Chondrocyte (in vitro differentiated cells): ENCODE results near the gene SPEM1. TPM values are rescaled to one million over a fixed set of nuclear protein-coding genes. Genes with fewer than 3 reads are reported as not detected.

Experiments used
- DNase-seq: peaks from one replicate; pipeline ENCODE4 v3.0.0; 2021; ENCODE audit warnings: mixed read lengths, low spot score
- H3K27ac Mint-ChIP-seq: one replicate; pipeline ENCODE4 v1.8.0; 2021; ENCODE audit warnings: mild to moderate bottlenecking, moderate library complexity, mixed read lengths; ENCODE audit not compliant: unreplicated experiment
- H3K27me3 Mint-ChIP-seq: 2 replicates; pipeline ENCODE4 v1.8.0; 2021; ENCODE audit warnings: low read depth, mixed read lengths
- H3K36me3 Mint-ChIP-seq: 2 replicates; pipeline ENCODE4 v1.8.0; 2021; ENCODE audit warnings: low read depth, mixed read lengths
- H3K4me1 Mint-ChIP-seq: 2 replicates; pipeline ENCODE4 v1.8.0; 2021; ENCODE audit warnings: low read depth, mild to moderate bottlenecking, mixed read lengths
- H3K4me3 Mint-ChIP-seq: one replicate; pipeline ENCODE4 v1.8.0; 2021; ENCODE audit warnings: mild to moderate bottlenecking, moderate library complexity, mixed read lengths; ENCODE audit not compliant: unreplicated experiment
- H3K9me3 Mint-ChIP-seq: 2 replicates; pipeline ENCODE4 v1.8.0; 2021; ENCODE audit warnings: low read depth, mixed read lengths
- total RNA-seq: library from RNA; stranded (reverse); gene quantifications from 3 replicates; pipeline ENCODE4 v1.2.1, GENCODE V29; 2021
- TF ChIP-seq, protein P1 (sequence below): fragments of 200-600 bp; sonication (generic); IDR thresholded peaks from 2 replicates; pipeline ENCODE4 v1.5.0; 2021; ENCODE audit warnings: antibody characterized with exemption, mild to moderate bottlenecking, moderate library complexity

The SPEM1 gene
- total RNA-seq, 1 donor from 2014 or later = not detected

DNA sequence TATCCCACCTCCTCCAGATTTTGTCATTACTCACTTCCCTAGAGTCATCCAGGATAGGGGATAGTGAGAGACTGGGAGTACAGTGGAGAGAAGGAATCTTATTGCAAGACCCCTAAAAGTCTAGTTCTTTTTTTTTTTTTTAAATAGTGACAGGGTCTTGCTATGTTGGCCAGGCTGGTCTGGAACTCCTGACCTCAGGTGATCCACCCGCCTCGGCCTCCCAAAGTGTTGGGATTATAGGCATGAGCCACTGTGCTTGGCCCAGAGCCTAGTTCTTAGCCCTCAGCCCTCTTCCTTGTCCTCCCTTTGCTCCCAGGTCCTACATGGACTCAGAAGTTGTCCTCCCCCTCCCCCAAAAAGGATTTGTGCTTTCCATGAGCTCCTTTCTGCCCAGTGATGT lies 22.0 kb downstream of the SPEM1 start:
- TF ChIP-seq, protein P1, sequence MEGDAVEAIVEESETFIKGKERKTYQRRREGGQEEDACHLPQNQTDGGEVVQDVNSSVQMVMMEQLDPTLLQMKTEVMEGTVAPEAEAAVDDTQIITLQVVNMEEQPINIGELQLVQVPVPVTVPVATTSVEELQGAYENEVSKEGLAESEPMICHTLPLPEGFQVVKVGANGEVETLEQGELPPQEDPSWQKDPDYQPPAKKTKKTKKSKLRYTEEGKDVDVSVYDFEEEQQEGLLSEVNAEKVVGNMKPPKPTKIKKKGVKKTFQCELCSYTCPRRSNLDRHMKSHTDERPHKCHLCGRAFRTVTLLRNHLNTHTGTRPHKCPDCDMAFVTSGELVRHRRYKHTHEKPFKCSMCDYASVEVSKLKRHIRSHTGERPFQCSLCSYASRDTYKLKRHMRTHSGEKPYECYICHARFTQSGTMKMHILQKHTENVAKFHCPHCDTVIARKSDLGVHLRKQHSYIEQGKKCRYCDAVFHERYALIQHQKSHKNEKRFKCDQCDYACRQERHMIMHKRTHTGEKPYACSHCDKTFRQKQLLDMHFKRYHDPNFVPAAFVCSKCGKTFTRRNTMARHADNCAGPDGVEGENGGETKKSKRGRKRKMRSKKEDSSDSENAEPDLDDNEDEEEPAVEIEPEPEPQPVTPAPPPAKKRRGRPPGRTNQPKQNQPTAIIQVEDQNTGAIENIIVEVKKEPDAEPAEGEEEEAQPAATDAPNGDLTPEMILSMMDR = no peak

DNA sequence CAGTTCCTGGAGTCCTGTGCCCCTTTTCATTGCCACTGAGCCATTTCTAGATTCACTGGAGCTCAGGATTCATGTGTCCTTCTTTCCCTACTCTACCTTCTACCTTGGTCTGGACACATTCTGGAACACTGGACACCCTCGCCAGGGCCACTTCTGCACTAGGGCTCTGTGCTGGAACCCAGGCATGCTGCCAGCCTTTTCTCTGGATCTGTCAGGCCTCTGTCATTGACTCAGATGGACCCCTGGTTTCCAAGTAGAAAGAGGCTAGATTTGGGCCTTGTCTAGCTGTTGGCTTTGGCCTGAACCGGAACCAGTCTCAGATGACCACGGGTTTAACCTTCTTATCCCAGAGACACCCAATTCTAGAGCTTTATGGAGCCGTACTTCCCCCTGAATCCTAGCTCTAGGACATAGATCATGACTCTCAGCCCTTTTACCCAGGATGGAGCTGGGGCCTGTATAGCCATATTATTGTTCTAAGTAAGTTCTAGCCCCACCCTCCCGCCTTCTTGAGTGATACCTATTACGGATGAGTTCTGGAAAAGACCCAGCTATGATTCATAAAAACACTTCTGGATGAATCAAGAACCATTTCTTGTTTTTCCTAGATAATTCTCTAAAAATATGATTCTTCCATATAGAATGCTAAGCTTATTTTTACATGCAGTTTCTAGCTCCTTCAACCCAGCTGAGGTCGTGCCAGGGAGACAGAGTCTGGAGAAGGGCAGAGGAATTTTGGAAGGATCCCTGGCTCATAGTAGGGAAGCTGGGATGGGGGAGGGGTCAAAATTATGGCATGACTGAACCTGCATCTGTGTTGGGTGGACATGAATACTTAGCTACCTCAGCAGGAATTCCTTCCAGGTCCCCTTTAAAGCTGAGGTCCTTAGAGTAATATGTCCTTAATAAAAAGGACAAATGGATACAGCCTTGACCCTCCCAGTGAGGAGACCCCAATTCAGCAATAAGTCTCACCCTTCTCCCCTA lies 23.7 kb downstream of the SPEM1 start:
- H3K9me3 Mint-ChIP-seq = no peaks in the 10 kb centered on the region
- peaks cover 2% of the 10 kb centered on the region for H3K36me3 Mint-ChIP-seq
- TF ChIP-seq, protein P1 = no peak
- H3K4me1 Mint-ChIP-seq = peaks cover 48% of the 10 kb centered on the region
- peak overlapping the region; percentile 59 for H3K27ac Mint-ChIP-seq
- peaks cover 9% of the 10 kb centered on the region for H3K27me3 Mint-ChIP-seq
- H3K4me3 Mint-ChIP-seq = no peak overlapping the region
- no peak for DNase-seq

More for the DNA sequence above, 22.0 kb downstream of the SPEM1 start:
- H3K36me3 Mint-ChIP-seq = no peaks in the 10 kb centered on the region
- no peak overlapping the region for H3K4me3 Mint-ChIP-seq
- peaks cover 61% of the 10 kb centered on the region for H3K4me1 Mint-ChIP-seq
- peaks cover 3% of the 10 kb centered on the region for H3K27me3 Mint-ChIP-seq
- DNase-seq = no peak
- no peak overlapping the region for H3K27ac Mint-ChIP-seq
- H3K9me3 Mint-ChIP-seq = no peaks in the 10 kb centered on the region

DNA sequence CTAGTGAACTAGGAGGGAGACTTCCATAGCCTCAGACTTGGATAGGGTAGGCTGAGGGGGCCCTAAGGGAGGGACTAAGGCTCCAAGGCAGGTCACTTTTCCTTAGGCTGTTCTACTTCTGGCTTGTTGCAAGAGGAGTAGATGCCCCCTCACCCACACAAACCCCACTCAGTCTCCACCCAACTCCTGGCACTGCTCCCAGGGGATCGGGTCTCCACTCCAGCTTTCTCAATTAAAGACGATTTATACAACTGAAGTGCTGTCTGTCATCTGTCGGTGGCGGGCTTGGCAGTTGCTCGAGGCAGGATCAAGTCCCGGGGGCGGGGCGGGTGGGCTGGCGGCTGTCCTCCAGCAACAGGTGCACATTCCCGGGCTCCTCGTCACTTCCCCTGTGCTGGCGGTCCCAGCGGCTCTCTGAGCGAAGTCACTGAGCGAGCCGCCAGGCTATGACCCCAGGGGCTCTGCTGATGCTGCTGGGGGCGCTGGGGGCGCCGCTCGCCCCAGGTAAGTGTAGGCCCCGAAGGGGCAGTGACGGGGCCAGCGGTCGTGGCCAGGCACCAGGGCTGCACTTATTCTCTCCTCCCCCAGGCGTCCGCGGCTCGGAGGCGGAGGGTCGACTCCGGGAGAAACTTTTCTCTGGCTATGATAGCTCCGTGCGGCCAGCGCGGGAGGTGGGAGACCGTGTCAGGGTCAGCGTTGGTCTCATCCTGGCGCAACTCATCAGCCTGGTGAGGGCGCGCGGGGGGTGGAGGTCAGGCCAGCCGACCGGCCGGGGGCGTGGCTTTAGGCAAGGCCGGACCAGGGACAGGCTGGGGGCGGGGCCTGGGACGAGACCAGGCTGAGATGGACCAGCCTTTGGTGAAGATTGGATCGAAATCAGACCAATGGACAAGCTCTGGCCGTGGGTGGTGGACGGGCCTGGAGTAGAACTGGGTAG lies 24.8 kb downstream of the SPEM1 start, which contains the start of gene CHRNB1:
CHRNB1 (plus strand) TSS at position 380 of the 937 bp plus-strand sequence; CDS start at position 447, 67 bp downstream.
- Mint-ChIP-seq H3K27ac (peak within 1 kb of the TSS; percentile 59), H3K36me3 (peaks cover 3% of the 10 kb centered on the region), H3K27me3 (peaks cover 10% of the 10 kb centered on the region), H3K4me3 (peak within 1 kb of the TSS; percentile 69), H3K9me3 (no peaks in the 10 kb centered on the region), H3K4me1 (peaks cover 40% of the 10 kb centered on the region)
- TF ChIP-seq, protein P1 = peak; percentile 20
- no peak for DNase-seq

DNA sequence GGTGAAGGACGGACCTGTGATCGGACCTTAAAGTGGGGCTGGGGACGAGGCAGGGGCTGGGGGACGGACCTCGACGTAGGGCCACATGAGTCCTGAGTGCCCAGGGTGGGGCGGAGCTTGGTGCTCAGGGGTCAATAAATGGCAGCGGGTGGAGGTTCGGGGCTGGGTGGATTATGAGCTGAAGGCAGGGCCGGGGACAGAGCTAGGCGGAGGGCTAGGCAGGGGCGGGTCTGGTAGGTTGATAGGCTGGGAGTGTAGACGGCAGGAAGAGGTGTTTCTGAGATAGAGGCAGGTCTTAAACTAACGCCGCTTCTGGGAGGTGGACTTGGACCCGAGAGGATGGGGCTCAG lies 25.5 kb downstream of the SPEM1 start:
- peak overlapping the region; percentile 69 for H3K4me3 Mint-ChIP-seq
- DNase-seq = no peak
- H3K27me3 Mint-ChIP-seq = peaks cover 10% of the 10 kb centered on the region
- TF ChIP-seq, protein P1 = no peak
- peaks cover 3% of the 10 kb centered on the region for H3K36me3 Mint-ChIP-seq
- H3K9me3 Mint-ChIP-seq = no peaks in the 10 kb centered on the region
- H3K27ac Mint-ChIP-seq = no peak overlapping the region
- peaks cover 36% of the 10 kb centered on the region for H3K4me1 Mint-ChIP-seq

DNA sequence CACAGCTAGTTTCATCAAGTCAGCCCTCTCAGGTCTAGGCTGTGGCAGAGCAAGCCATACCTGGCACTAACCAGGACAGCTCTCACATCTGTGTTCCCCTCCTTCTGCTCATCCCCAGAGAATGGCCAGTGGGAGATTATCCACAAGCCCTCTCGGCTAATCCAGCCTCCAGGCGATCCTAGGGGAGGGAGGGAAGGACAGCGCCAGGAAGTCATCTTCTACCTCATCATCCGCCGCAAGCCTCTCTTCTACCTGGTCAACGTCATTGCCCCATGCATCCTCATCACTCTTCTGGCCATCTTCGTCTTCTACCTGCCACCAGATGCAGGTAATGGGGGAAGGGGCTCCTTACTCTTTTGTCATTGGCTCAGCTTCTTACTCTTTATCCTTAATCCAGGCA lies 28.3 kb downstream of the SPEM1 start:
- H3K27me3 Mint-ChIP-seq = peaks cover 10% of the 10 kb centered on the region
- no peak overlapping the region for H3K27ac Mint-ChIP-seq
- no peaks in the 10 kb centered on the region for H3K9me3 Mint-ChIP-seq
- no peak for DNase-seq
- TF ChIP-seq, protein P1 = no peak
- H3K36me3 Mint-ChIP-seq = peaks cover 3% of the 10 kb centered on the region
- H3K4me1 Mint-ChIP-seq = peaks cover 31% of the 10 kb centered on the region
- no peak overlapping the region for H3K4me3 Mint-ChIP-seq
